HL-60 (cell line): Measurements from ENCODE around the gene GLRX3.
"Not testable (repeated sequence)": the region's sequence is repeated elsewhere in the genome, so short reads cannot be mapped to it uniquely, and the experiment has no call there.

Source experiments
- DNase-seq, 2 experiments: peaks; one replicate each; pipeline ENCODE4 v3.0.0-alpha.2; 2010 to 2020; ENCODE audit warnings: low read depth in 1 of 2, low spot score in 1 of 2
- H3K27ac ChIP-seq: fragments of 250-450 bp; sonication (Bioruptor Pico); replicated peaks from 2 replicates; pipeline ENCODE4 v1.5.1; 2020; ENCODE audit warnings: mild to moderate bottlenecking, moderate library complexity
- H3K27me3 ChIP-seq: fragments of 250-450 bp; sonication (Bioruptor Pico); 2 replicates; pipeline ENCODE4 v1.5.1; 2021; ENCODE audit warnings: mild to moderate bottlenecking, moderate library complexity; ENCODE audit not compliant: insufficient read depth, poor library complexity, severe bottlenecking
- H3K4me3 ChIP-seq: replicated peaks from 2 replicates; pipeline ENCODE4 v1.5.1; 2011; ENCODE audit warnings: mild to moderate bottlenecking, control low read depth, low read length; ENCODE audit not compliant: insufficient read depth
- GABPA ChIP-seq: IDR thresholded peaks from 2 replicates; pipeline ENCODE4 v1.6.1; 2012; ENCODE audit warnings: low read depth
- POLR2AphosphoS5 ChIP-seq: IDR thresholded peaks from 2 replicates; pipeline ENCODE4 v1.6.1; 2012; ENCODE audit warnings: low read depth
- SPI1 ChIP-seq: IDR thresholded peaks from 2 replicates; pipeline ENCODE4 v1.6.1; 2012; ENCODE audit warnings: low read depth, mild to moderate bottlenecking, borderline replicate concordance
- TF ChIP-seq, protein P1 (sequence below): IDR thresholded peaks from one replicate; pipeline ENCODE4 v1.5.1; 2011; ENCODE audit warnings: low read length, control low read depth, inconsistent platforms; ENCODE audit not compliant: insufficient read depth
- TF ChIP-seq, protein P2 (sequence below): IDR thresholded peaks from 2 replicates; pipeline ENCODE4 v1.6.1; 2012; ENCODE audit warnings: low read depth; ENCODE audit not compliant: insufficient replicate concordance

GLRX3 gene

DNA sequence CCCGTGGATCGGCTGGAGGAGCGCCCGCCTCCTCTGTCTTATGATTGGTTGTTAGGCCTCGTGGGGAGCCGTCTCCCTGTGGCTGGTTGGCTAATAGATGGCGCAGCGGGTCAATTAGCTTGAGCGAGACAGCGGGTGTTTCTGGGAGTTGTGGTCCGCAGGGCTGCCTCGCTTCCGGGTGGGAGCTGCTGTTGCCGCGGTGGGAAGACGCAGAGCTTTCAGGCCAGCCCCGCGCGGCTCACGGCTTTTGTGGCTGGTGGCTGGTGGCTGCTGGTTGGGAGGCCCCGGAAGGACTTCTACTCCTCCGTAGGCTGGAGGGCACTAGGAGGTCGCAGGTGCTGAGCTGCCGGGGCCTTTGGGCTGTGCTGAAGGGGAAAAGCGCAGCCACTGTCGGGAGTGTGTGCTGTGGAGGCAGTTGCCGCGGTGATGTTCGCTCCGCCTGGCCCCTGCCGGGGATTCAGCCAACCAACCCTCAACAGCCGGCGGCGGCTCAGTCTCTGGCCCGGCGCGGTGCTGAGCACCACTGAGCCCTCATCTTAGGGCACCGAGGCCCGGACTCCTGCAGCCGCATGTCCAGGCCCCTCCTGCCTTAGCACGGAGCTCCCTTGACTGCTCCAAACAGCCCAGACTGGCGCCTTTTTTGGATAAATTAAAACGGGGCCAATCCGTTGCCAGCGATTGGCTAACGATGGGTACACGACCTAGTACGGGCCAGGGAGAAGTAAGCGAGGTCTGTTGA lies 24.9 kb upstream of the GLRX3 start:
- peak; percentile 38; the same call in 1 of the 2 replicates for TF ChIP-seq POLR2AphosphoS5
- TF ChIP-seq, protein P1, sequence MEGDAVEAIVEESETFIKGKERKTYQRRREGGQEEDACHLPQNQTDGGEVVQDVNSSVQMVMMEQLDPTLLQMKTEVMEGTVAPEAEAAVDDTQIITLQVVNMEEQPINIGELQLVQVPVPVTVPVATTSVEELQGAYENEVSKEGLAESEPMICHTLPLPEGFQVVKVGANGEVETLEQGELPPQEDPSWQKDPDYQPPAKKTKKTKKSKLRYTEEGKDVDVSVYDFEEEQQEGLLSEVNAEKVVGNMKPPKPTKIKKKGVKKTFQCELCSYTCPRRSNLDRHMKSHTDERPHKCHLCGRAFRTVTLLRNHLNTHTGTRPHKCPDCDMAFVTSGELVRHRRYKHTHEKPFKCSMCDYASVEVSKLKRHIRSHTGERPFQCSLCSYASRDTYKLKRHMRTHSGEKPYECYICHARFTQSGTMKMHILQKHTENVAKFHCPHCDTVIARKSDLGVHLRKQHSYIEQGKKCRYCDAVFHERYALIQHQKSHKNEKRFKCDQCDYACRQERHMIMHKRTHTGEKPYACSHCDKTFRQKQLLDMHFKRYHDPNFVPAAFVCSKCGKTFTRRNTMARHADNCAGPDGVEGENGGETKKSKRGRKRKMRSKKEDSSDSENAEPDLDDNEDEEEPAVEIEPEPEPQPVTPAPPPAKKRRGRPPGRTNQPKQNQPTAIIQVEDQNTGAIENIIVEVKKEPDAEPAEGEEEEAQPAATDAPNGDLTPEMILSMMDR = no peak
- peak; percentile 92 to 98 for DNase-seq

DNA sequence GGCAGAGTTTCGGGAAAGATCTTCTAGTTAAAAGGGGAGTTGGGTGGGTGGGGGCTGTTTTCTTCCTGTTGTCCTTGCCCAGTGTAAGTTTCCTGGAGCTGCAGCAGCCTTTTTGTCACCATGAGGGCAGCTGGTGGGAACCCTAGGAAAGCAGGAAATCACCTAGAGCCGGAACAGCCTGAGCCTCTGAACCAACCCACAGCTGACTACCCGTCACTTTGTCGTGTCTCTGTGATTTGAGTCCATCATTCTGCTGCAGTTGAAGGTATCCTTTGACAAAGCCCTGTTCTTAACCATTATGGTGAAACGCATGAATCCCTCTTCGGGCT lies 24.4 kb upstream of the GLRX3 start:
- DNase-seq = peak in 1 of 2 experiments; percentile 2
- TF ChIP-seq GABPA (no peak), SPI1 (no peak), POLR2AphosphoS5 (no peak)
- TF ChIP-seq, protein P1 = no peak
- TF ChIP-seq, protein P2, sequence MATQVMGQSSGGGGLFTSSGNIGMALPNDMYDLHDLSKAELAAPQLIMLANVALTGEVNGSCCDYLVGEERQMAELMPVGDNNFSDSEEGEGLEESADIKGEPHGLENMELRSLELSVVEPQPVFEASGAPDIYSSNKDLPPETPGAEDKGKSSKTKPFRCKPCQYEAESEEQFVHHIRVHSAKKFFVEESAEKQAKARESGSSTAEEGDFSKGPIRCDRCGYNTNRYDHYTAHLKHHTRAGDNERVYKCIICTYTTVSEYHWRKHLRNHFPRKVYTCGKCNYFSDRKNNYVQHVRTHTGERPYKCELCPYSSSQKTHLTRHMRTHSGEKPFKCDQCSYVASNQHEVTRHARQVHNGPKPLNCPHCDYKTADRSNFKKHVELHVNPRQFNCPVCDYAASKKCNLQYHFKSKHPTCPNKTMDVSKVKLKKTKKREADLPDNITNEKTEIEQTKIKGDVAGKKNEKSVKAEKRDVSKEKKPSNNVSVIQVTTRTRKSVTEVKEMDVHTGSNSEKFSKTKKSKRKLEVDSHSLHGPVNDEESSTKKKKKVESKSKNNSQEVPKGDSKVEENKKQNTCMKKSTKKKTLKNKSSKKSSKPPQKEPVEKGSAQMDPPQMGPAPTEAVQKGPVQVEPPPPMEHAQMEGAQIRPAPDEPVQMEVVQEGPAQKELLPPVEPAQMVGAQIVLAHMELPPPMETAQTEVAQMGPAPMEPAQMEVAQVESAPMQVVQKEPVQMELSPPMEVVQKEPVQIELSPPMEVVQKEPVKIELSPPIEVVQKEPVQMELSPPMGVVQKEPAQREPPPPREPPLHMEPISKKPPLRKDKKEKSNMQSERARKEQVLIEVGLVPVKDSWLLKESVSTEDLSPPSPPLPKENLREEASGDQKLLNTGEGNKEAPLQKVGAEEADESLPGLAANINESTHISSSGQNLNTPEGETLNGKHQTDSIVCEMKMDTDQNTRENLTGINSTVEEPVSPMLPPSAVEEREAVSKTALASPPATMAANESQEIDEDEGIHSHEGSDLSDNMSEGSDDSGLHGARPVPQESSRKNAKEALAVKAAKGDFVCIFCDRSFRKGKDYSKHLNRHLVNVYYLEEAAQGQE = no peak
- H3K27ac ChIP-seq = peak overlapping the region; percentile 86
- no peaks in the 10 kb centered on the region for H3K27me3 ChIP-seq
- peak overlapping the region; percentile 87 for H3K4me3 ChIP-seq

More for the DNA sequence above, 24.9 kb upstream of the GLRX3 start:
- H3K4me3 ChIP-seq = peak overlapping the region; percentile 87
- H3K27ac ChIP-seq = peak overlapping the region; percentile 86
- no peaks in the 10 kb centered on the region for H3K27me3 ChIP-seq

DNA sequence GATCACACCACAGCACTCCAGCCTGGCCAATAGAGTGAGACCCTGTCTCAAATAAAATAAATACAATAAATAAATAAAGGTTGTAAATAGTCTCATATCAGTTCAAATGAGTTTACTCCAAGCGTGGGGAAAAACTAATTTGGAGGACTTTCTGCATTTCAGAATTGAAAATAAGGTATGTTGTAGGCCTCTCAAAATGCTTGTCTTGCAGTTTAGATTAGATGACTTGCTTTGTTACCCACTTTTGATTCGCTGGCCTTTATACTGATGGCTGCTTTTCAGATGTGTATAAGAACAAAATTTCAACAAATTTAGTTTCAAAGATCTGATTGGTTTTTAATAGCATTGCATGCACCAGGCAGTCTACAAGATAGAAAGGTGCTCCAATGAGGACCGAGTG lies 23.4 kb upstream of the GLRX3 start:
- Histone ChIP-seq H3K27me3 (no peaks in the 10 kb centered on the region), H3K4me3 (no peak overlapping the region), H3K27ac (no peak overlapping the region)
- DNase-seq = no peak
- TF ChIP-seq, protein P1 = no peak
- TF ChIP-seq SPI1 = no peak
- TF ChIP-seq GABPA = no peak
- TF ChIP-seq, protein P2 = no peak
- TF ChIP-seq POLR2AphosphoS5 = no peak

DNA sequence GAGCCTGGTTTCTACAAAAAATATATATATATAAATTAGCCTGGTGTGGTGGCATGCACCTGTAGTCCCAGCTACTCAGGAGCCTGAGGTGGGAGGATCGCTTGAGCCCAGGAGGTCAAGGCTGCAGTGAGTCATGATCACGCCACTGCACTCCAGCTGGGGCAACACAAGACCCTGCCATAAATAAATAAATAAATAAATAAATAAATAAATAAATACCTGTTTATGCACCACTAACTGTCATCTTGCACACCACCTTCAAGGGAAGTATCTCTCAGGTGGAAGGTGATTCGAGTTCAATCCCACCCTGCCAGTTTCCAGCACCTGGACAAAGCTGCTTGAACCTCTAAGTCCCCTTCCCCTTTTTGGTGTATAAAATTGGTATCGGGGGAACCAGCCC lies 19.2 kb upstream of the GLRX3 start:
- DNase-seq, H3K27me3 ChIP-seq, H3K27ac ChIP-seq, H3K4me3 ChIP-seq: not testable (repeated sequence)

DNA sequence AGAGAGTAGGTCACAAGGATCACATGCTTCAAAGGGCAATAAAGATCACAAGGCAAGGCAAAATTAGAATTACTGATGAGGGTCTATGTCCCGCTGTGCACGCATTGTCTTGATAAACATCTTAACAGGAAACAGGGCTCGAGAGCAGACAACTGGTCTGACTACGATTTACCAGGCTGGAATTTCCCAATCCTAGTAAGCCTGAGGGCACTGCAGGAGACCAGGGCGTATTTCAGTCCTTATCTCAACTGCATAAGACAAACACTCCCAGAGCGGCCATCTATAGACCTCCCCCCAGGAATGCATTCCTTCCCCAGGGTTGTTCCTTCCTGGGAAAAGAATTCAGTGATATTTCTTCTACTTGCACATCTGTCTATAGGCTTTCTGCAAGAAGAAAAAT lies 18.7 kb upstream of the GLRX3 start:
- not testable (repeated sequence) for H3K27ac ChIP-seq, H3K27me3 ChIP-seq, H3K4me3 ChIP-seq, DNase-seq
